ENCODE measurements around the gene VDR.
A peak's percentile ranks its signal among the peaks of the same experiment; 100 is the strongest.

The VDR gene

GRCh38 chr12:47832263-47832933 lies 72.4 kb downstream of the VDR start:
- no peak overlapping the region for H3K9ac ChIP-seq (ENCODE audit: low read depth, low read length)
- DNase-seq (peak; percentile 65), ATAC-seq (ENCODE audit: insufficient read depth, low read depth) (peak; percentile 55)
- H3K79me2 ChIP-seq (ENCODE audit: insufficient read depth, low read length), result no peaks in the 10 kb centered on the region
- no peaks in the 10 kb centered on the region for H4K20me1 ChIP-seq (ENCODE audit: insufficient read depth, low read length)
- peaks cover 2% of the 10 kb centered on the region for H3K27me3 ChIP-seq (ENCODE audit: insufficient read depth, low read length, poor library complexity)
- TF ChIP-seq, protein P1, sequence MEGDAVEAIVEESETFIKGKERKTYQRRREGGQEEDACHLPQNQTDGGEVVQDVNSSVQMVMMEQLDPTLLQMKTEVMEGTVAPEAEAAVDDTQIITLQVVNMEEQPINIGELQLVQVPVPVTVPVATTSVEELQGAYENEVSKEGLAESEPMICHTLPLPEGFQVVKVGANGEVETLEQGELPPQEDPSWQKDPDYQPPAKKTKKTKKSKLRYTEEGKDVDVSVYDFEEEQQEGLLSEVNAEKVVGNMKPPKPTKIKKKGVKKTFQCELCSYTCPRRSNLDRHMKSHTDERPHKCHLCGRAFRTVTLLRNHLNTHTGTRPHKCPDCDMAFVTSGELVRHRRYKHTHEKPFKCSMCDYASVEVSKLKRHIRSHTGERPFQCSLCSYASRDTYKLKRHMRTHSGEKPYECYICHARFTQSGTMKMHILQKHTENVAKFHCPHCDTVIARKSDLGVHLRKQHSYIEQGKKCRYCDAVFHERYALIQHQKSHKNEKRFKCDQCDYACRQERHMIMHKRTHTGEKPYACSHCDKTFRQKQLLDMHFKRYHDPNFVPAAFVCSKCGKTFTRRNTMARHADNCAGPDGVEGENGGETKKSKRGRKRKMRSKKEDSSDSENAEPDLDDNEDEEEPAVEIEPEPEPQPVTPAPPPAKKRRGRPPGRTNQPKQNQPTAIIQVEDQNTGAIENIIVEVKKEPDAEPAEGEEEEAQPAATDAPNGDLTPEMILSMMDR (IDR thresholded peaks at IDR 0.05; ENCODE audit: borderline replicate concordance, extremely low read depth, low read length, poor library complexity, severe bottlenecking), result no peak
- no peak for TF ChIP-seq EZH2 (IDR thresholded peaks at IDR 0.05; ENCODE audit: borderline replicate concordance, low read depth, low read length, severe bottlenecking)
- no peak overlapping the region for H3K4me3 ChIP-seq (ENCODE audit: low read depth in 1 of 2, low read length in 2 of 2)
- H2AFZ ChIP-seq (ENCODE audit: low read depth, low read length), result no peak overlapping the region
- peak overlapping the region; percentile 0; the same call in 1 of the 2 replicates for H3K27ac ChIP-seq (ENCODE audit: low read length)
- no peaks in the 10 kb centered on the region for H3K36me3 ChIP-seq (ENCODE audit: insufficient read depth, low read length)
- H3K9me3 ChIP-seq (ENCODE audit: insufficient read depth, low read length, severe bottlenecking), result no peaks in the 10 kb centered on the region
- no peak overlapping the region for H3K4me2 ChIP-seq (ENCODE audit: insufficient read depth, low read length)
- H3K4me1 ChIP-seq (ENCODE audit: insufficient read depth, low read length), result peaks cover 29% of the 10 kb centered on the region

GRCh38 chr12:47829584-47829983 lies 75.2 kb downstream of the VDR start:
- peaks cover 36% of the 10 kb centered on the region for H3K4me1 ChIP-seq (ENCODE audit: insufficient read depth, low read length)
- no peak overlapping the region for H3K27ac ChIP-seq (ENCODE audit: low read length)
- no peaks in the 10 kb centered on the region for H3K79me2 ChIP-seq (ENCODE audit: insufficient read depth, low read length)
- H3K9ac ChIP-seq (ENCODE audit: low read depth, low read length), result no peak overlapping the region
- ATAC-seq (ENCODE audit: insufficient read depth, low read depth), result no peak
- TF ChIP-seq EZH2 (IDR thresholded peaks at IDR 0.05; ENCODE audit: borderline replicate concordance, low read depth, low read length, severe bottlenecking), result no peak
- TF ChIP-seq, protein P1 (IDR thresholded peaks at IDR 0.05; ENCODE audit: borderline replicate concordance, extremely low read depth, low read length, poor library complexity, severe bottlenecking), result no peak
- no peak overlapping the region for H2AFZ ChIP-seq (ENCODE audit: low read depth, low read length)
- H3K4me2 ChIP-seq (ENCODE audit: insufficient read depth, low read length), result no peak overlapping the region
- DNase-seq, result no peak
- H3K36me3 ChIP-seq (ENCODE audit: insufficient read depth, low read length), result no peaks in the 10 kb centered on the region
- no peaks in the 10 kb centered on the region for H3K9me3 ChIP-seq (ENCODE audit: insufficient read depth, low read length, severe bottlenecking)
- no peak overlapping the region for H3K4me3 ChIP-seq (ENCODE audit: low read depth in 1 of 2, low read length in 2 of 2)
- H4K20me1 ChIP-seq (ENCODE audit: insufficient read depth, low read length), result no peaks in the 10 kb centered on the region
- peaks cover 2% of the 10 kb centered on the region for H3K27me3 ChIP-seq (ENCODE audit: insufficient read depth, low read length, poor library complexity)

DNA sequence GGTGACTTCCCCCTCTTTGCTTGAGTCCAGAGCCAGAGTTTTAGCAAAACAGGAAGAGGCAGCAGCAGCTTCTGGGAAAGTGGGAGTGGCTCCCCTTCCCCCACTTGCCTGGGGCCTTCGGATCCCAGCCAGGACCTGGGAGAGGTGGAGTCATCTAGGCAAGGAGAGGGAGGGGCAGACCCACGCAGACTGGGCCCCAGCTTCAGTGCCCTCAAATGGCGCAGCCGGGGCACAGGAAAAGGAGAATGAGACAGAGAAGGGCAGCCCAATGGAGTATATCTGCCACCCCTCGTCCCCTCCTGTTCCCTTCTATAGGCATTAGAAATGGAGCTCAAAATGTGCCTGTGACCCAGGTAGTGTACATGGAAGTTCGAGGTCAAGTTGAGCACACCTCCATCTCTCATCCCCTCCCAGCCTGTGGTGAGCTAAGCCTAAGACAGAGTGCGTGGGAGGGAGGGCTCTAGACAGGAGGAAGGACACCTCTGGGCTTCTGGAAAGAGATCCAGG lies 75.8 kb downstream of the VDR start:
- Histone ChIP-seq H3K4me3 (ENCODE audit: low read depth in 1 of 2, low read length in 2 of 2) (no peak overlapping the region), H3K4me2 (ENCODE audit: insufficient read depth, low read length) (no peak overlapping the region), H3K9ac (ENCODE audit: low read depth, low read length) (no peak overlapping the region), H3K9me3 (ENCODE audit: insufficient read depth, low read length, severe bottlenecking) (no peaks in the 10 kb centered on the region), H3K79me2 (ENCODE audit: insufficient read depth, low read length) (no peaks in the 10 kb centered on the region), H3K27ac (ENCODE audit: low read length) (no peak overlapping the region), H2AFZ (ENCODE audit: low read depth, low read length) (no peak overlapping the region), H3K4me1 (ENCODE audit: insufficient read depth, low read length) (peaks cover 36% of the 10 kb centered on the region), H3K36me3 (ENCODE audit: insufficient read depth, low read length) (no peaks in the 10 kb centered on the region), H4K20me1 (ENCODE audit: insufficient read depth, low read length) (no peaks in the 10 kb centered on the region), H3K27me3 (ENCODE audit: insufficient read depth, low read length, poor library complexity) (peaks cover 2% of the 10 kb centered on the region)
- DNase-seq (no peak), ATAC-seq (ENCODE audit: insufficient read depth, low read depth) (no peak)
- TF ChIP-seq, protein P1 (IDR thresholded peaks at IDR 0.05; ENCODE audit: borderline replicate concordance, extremely low read depth, low read length, poor library complexity, severe bottlenecking), result no peak
- no peak for TF ChIP-seq EZH2 (IDR thresholded peaks at IDR 0.05; ENCODE audit: borderline replicate concordance, low read depth, low read length, severe bottlenecking)

All from DND-41 (cell line).